Endothelial cell of umbilical vein (primary cell): ENCODE data around the gene CDC42BPG.

Experiments
- EZH2 ChIP-seq: IDR thresholded peaks from 2 replicates; pipeline ENCODE4 v1.6.1; 2012; ENCODE audit warnings: borderline replicate concordance, low read depth, mild to moderate bottlenecking, moderate library complexity, low read length, inconsistent platforms; ENCODE audit not compliant: severe bottlenecking
- FOS ChIP-seq: IDR thresholded peaks from 2 replicates; pipeline ENCODE4 v1.6.1; 2011; ENCODE audit warnings: mild to moderate bottlenecking, low read length, moderate library complexity, borderline replicate concordance; ENCODE audit not compliant: insufficient read depth
- JUN ChIP-seq: IDR thresholded peaks from 2 replicates; pipeline ENCODE4 v1.6.1; 2011; ENCODE audit warnings: borderline replicate concordance, low read depth; ENCODE audit not compliant: insufficient read length, insufficient read depth
- MAX ChIP-seq: IDR thresholded peaks from 2 replicates; pipeline ENCODE4 v1.6.1; 2011; ENCODE audit not compliant: insufficient read depth, insufficient read length
- POLR2A ChIP-seq: IDR thresholded peaks from 2 replicates; pipeline ENCODE4 v1.6.1; 2012; ENCODE audit warnings: low read depth, mild to moderate bottlenecking, control low read depth, low read length
- POLR2AphosphoS5 ChIP-seq: IDR thresholded peaks from 2 replicates; pipeline ENCODE4 v1.6.1; 2012; ENCODE audit warnings: low read depth, mild to moderate bottlenecking, control low read depth, low read length, moderate library complexity; ENCODE audit not compliant: insufficient read depth
- TF ChIP-seq, protein P1 (sequence below), 2 donors: IDR thresholded peaks; 1 replicate in 1 of 2; 2 replicates in 1 of 2; pipeline ENCODE4 v1.5.1; 2011; ENCODE audit warnings: low read length in 2 of 2, mild to moderate bottlenecking in 2 of 2, moderate library complexity in 2 of 2, control low read depth in 1 of 2, inconsistent platforms in 1 of 2, low read depth in 1 of 2; ENCODE audit not compliant: insufficient read depth in 1 of 2; ENCODE audit errors: extremely low read depth in 1 of 2

GRCh38 chr11:64870893-64871466 lies 26.5 kb upstream of the CDC42BPG start:
- TF ChIP-seq, protein P1, sequence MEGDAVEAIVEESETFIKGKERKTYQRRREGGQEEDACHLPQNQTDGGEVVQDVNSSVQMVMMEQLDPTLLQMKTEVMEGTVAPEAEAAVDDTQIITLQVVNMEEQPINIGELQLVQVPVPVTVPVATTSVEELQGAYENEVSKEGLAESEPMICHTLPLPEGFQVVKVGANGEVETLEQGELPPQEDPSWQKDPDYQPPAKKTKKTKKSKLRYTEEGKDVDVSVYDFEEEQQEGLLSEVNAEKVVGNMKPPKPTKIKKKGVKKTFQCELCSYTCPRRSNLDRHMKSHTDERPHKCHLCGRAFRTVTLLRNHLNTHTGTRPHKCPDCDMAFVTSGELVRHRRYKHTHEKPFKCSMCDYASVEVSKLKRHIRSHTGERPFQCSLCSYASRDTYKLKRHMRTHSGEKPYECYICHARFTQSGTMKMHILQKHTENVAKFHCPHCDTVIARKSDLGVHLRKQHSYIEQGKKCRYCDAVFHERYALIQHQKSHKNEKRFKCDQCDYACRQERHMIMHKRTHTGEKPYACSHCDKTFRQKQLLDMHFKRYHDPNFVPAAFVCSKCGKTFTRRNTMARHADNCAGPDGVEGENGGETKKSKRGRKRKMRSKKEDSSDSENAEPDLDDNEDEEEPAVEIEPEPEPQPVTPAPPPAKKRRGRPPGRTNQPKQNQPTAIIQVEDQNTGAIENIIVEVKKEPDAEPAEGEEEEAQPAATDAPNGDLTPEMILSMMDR (IDR thresholded peaks at IDR 0.05; ENCODE audit: extremely low read depth in 1 of 2, insufficient read depth in 1 of 2, low read depth in 1 of 2, low read length in 2 of 2) = no peak
- TF ChIP-seq POLR2AphosphoS5 (no peak), EZH2 (no peak), POLR2A (no peak), JUN (no peak), MAX (peak; percentile 13), FOS (no peak)
